ENCODE results near the gene ADH7. TPM values are rescaled to one million over a fixed set of nuclear protein-coding genes. Genes with fewer than 3 reads are reported as not detected.

Gene ADH7
- total and polyA plus RNA-seq, 9 of the 15 experiments (the other 6 are each of a cell fraction or from before 2014, with no cell fraction given): not detected

- TF ChIP-seq, protein P1, sequence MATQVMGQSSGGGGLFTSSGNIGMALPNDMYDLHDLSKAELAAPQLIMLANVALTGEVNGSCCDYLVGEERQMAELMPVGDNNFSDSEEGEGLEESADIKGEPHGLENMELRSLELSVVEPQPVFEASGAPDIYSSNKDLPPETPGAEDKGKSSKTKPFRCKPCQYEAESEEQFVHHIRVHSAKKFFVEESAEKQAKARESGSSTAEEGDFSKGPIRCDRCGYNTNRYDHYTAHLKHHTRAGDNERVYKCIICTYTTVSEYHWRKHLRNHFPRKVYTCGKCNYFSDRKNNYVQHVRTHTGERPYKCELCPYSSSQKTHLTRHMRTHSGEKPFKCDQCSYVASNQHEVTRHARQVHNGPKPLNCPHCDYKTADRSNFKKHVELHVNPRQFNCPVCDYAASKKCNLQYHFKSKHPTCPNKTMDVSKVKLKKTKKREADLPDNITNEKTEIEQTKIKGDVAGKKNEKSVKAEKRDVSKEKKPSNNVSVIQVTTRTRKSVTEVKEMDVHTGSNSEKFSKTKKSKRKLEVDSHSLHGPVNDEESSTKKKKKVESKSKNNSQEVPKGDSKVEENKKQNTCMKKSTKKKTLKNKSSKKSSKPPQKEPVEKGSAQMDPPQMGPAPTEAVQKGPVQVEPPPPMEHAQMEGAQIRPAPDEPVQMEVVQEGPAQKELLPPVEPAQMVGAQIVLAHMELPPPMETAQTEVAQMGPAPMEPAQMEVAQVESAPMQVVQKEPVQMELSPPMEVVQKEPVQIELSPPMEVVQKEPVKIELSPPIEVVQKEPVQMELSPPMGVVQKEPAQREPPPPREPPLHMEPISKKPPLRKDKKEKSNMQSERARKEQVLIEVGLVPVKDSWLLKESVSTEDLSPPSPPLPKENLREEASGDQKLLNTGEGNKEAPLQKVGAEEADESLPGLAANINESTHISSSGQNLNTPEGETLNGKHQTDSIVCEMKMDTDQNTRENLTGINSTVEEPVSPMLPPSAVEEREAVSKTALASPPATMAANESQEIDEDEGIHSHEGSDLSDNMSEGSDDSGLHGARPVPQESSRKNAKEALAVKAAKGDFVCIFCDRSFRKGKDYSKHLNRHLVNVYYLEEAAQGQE (IDR thresholded peaks at IDR 0.05; ENCODE audit: borderline replicate concordance): no peak
- TF ChIP-seq, protein P1 (CRISPR knock-in tag; IDR thresholded peaks at IDR 0.05; ENCODE audit: low read depth): no peak
- TF ChIP-seq RBM17 (IDR thresholded peaks at IDR 0.05; ENCODE audit: borderline replicate concordance, low read depth, low read length) (no peak), XRCC5 (IDR thresholded peaks at IDR 0.05; ENCODE audit: low read depth, low read length) (no peak), DNMT1 (IDR thresholded peaks at IDR 0.05) (no peak), ZNF609 (CRISPR knock-in tag; IDR thresholded peaks at IDR 0.05; ENCODE audit: borderline replicate concordance) (no peak), MAFK (IDR thresholded peaks at IDR 0.05; ENCODE audit: low read length) (peak; percentile 58; the same call in 1 of the 2 replicates), THRB (CRISPR knock-in tag; conservative IDR thresholded peaks at IDR 0.05) (no peak), ESRRA (IDR thresholded peaks at IDR 0.05; ENCODE audit: borderline replicate concordance, low read depth) (no peak)
- TF ChIP-seq, protein P2, sequence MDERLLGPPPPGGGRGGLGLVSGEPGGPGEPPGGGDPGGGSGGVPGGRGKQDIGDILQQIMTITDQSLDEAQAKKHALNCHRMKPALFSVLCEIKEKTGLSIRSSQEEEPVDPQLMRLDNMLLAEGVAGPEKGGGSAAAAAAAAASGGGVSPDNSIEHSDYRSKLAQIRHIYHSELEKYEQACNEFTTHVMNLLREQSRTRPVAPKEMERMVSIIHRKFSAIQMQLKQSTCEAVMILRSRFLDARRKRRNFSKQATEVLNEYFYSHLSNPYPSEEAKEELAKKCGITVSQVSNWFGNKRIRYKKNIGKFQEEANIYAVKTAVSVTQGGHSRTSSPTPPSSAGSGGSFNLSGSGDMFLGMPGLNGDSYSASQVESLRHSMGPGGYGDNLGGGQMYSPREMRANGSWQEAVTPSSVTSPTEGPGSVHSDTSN (CRISPR knock-in tag; IDR thresholded peaks at IDR 0.05; ENCODE audit: low read depth): no peak
- TF ChIP-seq, protein P2 (tag; conservative IDR thresholded peaks at IDR 0.05; ENCODE audit: low read depth): peak; percentile 21; the same call in 1 of the 2 replicates
Observed at GRCh38 chr4:99447079-99447478, 11.9 kb upstream of the ADH7 start (continued).
